Urothelium cell line (cell line): ENCODE results near the gene SIVA1.
"Not testable (repeated sequence)": the region's sequence is repeated elsewhere in the genome, so short reads cannot be mapped to it uniquely, and the experiment has no call there.

Source experiments
- DNase-seq: peaks from one replicate; pipeline ENCODE4 v3.0.0; 2011; ENCODE audit warnings: low spot score, mixed read lengths
- FAIRE-seq: peaks from 2 replicates; lab custom pipeline; 2011; peaks lifted over from hg19 to GRCh38; lab: Jason Lieb, UNC

The SIVA1 gene

DNA sequence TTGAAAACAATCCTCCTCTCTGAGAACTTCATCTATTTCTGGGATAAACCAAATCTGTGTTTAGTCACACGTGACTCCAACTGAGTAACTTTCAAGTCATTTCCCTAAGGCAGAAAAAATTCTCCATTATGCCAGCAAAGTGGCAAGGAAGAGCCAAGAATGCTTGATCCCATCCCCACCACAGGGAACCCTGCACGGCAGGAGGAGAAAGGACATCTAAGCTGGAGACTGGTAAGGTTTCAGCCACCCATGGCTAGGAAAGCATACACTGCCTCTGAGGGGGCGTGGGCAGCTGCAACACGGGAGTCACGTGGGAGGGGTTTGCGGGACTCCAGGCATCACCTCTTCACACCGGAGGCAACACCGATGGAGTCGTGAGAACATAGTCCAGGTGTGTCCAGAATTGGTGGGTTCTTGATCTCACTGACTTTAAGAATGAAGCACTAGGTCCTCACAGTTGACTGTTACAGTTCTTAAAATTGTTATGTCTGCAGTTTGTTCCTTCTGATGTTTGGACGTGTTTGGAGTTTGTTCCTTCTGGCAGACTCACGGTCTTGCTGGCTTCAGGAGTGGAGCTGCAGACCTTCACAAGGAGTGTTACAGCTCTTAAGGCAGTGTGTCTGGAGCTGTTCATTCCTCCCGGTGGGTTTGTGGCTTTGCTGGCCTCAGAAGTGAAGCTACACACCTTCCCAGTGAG, 2.7 kb upstream of the SIVA1 start:
- no peak for DNase-seq
- no peak for FAIRE-seq

DNA sequence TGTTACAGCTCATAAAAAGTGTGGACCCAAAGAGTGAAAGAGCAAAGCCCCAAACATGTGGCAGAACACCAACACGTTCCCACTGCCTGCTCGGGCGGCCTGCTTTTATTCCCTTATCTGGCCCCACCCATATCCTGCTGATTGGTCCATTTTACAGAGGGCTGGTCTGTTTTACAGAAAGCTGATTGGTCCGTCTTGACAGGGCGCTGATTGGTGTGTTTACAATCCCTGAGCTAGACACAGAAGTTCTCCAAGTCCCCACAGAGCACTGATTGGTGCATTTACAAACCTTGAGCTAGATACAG, 2.2 kb upstream of the SIVA1 start:
- not testable (repeated sequence) for FAIRE-seq, DNase-seq

DNA sequence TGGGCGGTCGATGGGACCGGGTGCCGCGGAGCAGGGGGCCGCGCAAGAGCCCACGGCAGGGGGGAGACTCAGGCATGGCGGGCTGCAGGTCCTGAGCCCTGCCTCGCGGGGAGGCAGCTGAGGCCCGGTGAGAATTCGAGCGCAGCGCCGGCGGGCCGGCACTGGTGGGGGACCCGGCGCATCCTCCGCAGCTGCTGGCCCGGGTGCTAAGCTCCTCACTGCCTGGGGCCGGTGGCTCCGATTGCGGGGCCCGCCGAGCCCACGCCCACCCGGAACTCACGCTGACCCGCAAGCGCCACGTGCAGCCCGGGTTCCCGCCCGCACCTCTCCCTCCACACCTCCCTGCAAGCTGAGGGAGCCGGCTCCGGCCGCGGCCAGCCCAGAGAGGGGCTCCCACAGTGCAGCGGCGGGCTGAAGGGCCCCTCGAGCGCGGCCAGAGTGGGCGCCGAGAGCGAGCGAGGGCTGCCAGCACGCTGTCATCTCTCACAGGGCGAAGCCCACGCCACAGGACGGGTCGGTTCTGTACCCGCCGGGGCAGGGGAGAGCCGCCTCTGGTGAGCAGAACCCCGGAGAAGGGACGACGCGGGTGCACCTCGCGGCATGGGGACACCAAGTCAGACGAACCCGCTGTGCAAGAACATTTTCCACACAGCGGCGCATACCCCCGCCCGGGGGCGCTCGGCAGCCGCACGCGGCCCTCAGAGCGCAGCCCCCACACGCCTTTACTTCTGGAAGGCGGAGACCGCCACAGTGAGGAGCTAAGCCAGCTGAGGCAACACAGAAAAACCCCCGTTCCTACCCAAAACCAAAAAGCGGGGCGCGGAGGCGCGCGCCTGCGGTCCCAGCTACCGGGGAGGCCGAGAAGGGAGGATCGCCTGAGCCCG, 1.2 kb upstream of the SIVA1 start:
- DNase-seq (no peak), FAIRE-seq (no peak)

DNA sequence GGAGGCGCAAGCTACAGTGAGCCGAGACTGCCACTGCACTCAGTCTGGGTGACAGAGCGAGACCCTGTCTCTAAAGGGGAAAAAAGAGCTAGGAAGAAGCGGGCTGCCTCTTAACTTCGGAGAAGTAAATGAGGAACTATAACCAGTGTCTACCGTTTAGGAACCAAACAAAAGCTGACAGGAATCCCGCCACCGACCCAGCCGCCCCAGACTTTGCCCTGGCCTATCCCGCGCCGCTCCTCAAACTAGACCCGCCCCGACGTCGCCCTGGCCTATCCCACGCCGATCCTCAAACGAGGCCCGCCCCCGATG, 568 bp upstream of the SIVA1 start:
- DNase-seq (no peak), FAIRE-seq (no peak)

DNA sequence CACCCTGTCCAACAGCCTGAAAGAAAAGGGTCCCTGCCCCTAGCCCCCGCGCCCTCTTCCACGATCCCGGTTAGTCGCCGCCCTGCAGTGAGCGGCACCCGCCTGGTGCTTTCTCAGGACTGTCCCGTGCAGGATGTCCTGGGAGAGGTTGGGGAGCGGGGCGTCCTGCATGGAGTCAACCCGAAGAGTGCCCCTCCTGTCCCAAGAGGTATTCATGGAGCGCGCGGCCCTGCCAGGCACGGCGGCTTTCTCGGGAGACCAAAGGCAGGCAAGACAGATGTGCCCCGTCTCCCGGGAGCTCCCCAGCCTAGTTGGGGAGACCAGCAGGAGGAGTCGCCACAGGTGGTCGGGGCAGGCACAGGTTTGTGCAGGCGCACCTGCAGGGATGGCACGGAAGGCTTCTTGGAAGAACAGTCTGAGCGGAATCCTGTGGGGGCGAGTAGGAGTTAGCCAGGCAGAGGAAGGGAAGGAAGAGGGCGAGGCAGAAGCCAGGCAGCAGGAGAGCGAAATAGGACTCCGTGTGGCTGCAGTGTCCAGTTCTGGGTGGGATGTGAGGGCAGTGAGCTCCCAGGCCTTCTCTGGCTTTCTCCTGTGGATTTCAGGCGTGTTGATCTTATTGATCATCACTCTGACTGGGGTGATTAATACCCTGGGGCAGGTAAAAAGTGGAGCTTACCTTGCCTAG, 723 bp downstream of the SIVA1 start:
- FAIRE-seq (no peak), DNase-seq (no peak)

DNA sequence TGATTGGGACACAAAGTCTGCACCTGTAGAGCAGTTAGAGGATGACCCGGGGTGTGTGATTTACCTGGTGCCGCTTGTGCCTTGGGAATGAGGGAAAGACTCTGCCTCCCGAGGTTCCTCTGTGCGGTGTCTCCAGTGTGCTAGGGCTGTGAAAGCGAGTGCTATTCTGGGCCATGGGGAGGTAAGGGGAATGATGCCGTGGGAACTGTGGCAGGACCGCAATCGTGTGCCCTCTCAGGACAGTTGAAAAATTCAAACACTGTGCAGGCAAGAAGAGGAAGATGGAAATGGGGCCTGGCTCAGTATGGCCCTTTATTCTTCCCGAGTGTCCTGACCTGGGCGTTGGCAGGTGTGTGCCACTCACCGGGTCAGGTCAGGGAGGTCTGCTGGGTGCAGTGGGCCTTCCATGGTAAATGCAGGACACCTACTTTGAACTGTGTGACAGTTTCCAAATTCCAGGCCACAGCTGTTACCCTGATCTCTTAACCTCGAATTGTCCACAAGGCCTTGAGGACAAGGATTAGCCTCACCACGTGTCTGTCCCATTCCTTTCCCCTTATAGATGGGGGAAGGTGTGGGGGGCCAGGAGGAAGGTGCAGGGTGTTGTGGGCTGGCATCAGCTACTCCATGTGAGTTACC, 1.4 kb downstream of the SIVA1 start:
- DNase-seq: no peak
- no peak for FAIRE-seq

DNA sequence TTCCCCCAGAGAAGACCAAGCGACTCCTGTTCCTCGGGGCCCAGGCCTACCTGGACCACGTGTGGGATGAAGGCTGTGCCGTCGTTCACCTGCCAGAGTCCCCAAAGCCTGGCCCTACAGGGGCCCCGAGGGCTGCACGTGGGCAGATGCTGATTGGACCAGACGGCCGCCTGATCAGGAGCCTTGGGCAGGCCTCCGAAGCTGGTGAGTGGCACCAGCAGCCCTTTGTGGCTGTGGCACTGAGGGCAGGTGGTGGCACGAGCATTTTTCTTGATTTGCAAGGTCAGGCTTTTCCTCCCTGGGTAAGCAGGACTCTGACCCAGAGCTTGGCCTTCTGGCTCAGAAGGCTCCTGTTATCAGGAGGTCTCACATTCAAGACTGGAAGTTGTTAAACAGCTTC, 2.7 kb downstream of the SIVA1 start:
- FAIRE-seq (no peak), DNase-seq (no peak)

DNA sequence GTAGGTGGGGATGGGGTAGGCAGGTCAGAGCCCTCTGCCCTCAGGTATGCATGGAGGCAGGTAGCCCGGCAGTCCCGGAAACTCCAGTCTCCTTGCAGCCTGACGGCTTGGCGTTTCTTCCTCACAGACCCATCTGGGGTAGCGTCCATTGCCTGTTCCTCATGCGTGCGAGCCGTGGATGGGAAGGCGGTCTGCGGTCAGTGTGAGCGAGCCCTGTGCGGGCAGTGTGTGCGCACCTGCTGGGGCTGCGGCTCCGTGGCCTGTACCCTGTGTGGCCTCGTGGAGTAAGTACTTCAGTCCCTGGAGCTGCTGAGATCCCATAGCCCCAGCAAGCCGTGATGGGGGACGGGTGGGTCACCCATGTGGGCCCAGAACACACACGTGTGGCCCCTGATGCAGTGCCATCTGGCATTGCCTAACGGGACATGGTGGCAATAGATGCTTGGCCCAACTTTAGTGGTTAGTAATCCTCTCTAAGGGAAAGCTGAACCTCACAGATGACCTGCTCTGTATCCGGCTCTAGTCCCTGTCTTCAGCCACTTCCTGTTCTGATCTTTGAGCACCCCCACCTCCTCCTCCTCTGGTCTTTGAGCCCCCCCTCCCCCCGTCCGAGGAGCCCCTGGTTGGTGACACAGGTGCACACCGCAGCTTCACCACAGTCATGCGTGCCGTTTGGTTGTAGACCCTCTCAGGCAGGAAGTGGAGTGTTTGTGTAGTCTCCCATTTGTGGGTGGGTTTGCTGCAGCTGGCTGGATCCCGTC, 3.7 kb downstream of the SIVA1 start:
- DNase-seq: no peak
- FAIRE-seq: no peak

DNA sequence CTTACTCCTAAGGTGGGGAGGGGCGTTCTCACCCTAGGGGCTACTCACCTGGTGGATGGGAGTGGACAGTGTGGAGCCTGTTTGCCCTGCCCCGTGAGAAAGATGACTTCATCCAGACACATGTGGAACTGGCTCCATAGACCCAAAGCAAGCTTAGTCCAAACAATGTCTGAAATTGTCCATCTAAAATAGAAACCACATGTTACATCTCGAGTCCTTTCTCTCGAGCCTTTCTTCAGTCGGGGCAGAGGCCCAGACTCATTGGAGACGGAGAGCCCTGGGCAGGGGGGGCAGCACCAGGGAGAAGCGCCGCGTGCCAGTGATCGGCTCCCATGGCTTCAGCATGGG, 4.3 kb downstream of the SIVA1 start:
- no peak for FAIRE-seq

DNA sequence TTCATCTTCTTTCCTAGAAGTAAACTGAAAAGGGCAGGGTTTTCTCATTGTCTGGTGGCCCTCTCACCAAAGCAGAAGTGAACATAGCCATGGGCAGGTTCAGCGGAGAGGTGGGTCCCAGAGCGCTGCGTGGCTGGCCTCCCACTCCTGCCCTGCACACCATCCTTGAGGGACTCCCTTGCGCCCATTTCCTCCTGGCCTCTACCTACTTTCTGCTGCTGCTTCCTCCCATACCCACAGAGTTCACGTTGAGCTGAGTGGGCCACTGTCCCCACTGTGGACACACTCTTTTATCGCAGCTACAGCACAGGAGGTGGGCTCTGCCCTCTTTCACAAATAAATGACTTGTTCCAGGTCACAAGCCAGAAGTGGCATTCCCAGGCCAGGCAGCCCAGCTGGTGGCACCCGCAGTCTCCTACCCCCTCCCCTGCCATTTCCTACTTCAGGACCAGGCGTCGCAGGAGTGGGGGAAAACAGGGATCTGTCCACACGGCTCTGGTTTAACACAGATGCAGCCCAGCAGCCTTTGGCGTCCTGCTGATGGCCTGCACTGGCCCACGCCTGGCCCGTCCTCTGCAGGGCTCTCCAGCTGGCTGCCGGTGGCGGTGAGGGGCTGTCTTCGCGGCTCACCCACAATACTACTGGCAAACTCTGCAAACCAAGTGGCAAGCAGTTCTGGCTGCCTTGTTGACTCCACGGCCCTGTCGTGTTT, 4.9 kb downstream of the SIVA1 start:
- DNase-seq: no peak
- FAIRE-seq: no peak

More for the DNA sequence above, 4.3 kb downstream of the SIVA1 start:
- no peak for DNase-seq

DNA sequence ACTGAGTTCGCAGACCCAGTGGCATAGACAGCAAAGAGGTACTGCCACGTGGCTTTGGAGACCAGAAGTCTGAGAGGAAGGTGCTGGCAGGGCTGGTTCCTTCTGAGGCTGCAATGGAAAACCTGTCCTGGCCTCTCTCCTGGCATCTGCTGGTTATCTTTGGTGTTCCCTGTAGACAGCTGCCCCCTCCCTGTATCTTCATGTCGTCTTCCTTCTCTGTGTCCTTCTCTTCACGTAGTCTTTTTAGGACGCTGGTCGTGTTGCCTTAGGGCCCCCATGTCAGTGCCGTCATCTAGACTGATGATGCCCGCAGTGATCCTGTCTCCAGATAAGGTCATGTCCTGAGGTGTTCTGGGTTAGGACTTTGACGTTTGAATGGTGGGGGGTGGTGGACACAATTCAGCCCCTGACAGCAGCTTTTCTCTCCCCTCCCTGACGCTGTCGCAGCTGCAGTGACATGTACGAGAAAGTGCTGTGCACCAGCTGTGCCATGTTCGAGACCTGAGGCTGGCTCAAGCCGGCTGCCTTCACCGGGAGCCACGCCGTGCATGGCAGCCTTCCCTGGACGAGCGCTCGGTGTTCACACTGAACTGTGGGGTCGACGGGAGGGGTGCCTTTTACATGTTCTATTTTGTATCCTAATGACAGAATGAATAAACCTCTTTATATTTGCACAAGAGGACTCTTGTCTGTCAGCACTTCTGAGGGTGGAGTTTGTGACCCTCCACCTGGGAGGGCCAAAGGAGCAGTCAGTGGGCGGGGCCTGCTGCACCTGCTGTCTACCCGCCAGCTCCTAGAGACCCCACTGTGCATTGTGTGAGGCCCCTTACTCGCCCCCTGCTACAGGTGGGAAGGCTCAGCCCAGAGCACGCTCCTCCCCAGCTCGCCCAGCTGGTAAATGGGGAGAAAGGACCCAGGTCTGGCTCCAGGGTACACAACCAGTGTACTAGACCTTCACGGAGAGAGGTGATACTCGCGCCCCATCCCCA, 6.3 kb downstream of the SIVA1 start:
- FAIRE-seq (no peak), DNase-seq (no peak)

DNA sequence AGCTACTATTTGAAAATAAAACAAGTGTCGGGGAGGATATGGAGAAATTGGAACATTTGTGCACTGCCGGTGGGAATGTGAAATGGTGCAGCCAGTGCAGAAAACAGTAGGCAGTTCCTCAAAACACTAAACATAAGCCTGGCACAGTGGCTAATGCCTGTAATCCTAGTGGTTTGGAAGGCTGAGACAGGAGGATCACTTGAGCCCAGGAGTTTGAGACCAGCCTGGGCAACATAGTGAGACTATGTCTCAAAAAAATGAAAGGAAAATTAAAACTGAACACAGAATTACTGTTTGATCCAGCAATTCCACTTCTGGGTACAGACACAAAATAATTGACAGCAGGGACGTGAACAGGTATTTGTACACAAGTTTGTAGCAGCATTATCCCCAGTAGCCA, 12.6 kb downstream of the SIVA1 start:
- DNase-seq: no peak
- FAIRE-seq: no peak

DNA sequence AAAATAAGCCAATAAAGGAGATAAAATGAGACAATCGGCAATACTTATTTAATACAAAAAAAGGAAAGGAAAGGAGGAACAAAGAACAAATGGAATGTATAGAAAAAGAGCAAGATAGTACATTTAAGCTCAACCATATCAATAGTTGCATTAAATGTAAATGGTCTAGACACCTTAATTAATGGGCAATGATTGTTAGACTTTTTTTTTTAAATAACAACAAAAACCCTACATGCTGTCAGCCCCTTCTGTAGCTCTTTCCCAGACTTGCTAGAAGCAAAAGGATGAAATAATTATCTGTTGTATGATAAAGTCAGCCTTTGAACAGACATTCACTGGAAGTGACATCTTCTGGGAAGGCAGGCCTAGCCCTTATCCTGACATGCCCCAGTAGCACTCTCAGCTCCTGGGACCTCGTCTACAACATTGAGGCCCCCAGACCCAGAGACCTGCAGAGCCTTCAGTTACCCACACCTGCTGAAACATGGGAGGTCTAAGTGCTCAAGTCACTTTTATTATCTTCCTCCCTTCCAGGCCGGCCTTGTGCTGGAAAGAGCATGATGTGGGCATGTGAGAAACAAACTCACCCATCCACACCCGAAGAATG, 13.4 kb downstream of the SIVA1 start:
- no peak for DNase-seq
- FAIRE-seq: no peak

DNA sequence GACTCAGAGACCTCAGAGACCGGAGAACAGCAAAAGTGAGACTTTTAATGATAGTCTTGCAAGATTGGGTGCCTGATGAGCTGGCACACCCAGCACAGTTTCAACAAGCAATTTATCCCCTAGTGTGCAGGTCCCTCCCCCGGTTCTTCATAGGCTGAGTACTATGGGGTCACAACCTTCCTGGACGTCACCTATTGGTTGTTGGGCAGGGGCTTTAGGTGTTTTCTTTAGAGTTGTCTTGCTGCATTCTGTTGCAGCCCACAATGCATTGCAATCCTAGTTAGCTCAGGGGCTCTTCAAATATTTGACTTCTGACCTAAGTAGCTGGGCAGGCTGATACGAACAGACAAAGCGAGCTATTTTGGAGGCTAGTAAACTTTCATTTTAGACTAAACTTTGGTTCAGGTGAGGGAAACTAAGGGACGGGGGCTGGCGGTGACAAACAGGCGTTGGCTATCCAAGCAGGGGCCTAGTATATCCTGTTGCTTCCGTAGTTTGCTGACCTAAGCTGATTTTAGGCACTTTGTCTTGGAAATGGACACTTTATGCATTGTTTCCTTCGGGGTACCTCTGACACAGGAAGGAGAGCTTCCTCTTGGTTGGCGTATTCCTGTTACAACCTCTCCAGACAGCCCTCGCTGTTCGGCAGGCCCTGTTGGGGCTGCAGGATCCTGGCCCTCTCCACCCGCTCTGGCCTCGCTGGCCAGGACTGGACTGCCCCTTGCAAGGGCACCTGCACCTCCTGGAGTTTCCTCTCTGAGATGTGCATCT, 14.1 kb downstream of the SIVA1 start:
- FAIRE-seq (no peak), DNase-seq (no peak)

DNA sequence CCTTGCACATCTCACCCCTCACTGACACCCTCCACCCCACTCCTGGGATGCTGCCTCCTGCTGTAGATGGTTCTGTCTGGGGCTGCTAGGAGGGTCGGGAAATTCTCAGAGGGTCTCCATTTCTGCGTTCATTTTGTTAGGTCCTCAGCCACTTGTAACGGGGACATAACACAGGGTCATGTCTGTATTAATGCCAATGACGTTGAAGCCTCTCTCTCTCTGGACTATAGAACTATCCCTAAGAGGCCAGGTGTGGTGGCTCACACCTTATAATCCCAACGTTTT, 14.6 kb downstream of the SIVA1 start:
- FAIRE-seq (no peak), DNase-seq (no peak)

DNA sequence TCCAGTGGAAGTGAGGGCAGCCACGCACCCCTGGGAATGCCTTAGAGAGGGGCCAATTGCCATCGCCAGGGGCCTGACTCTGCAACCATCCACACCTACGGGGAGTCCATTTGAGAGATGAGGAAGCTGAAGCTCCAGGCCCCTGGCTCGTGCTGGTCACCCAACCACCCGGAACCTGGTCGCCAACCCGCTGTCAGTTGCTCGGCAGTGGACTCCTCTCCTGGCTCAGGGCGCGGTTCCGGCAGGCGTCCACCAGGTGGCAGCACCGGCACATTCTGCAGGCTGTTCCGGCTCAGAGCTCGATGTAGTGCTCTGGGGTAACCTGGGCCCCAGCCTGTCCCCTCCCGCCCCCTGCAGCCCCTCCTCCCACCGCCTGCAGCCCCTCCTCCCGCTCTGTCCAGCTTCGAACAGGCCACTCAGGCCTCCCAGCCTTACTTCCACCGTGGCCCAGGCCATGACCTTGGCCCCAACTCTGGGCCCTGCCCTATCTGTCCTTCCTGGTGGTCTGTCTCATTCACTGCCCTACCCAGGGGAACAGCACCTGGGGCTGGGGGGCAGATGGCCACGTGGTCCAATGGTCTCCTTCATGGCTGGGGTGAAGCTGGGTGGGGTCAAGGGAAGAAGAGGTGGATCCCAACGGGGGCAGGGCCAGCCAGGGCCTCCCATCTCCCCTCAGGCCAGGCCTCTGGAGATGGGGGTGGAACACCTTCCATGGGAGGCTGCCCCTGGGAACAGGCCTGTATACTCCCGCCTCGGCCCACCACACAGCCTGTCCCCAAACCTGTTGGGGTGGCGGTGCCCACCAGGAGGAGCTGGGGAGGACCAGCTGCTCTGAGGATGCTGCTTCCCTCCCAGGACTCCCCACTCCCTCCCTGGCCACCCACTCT, 15.7 kb downstream of the SIVA1 start:
- FAIRE-seq: no peak

More for the DNA sequence above, 15.7 kb downstream of the SIVA1 start:
- peak; percentile 75 for DNase-seq
